Measurements from ENCODE around the gene HBS1L. TPM values are rescaled to one million over a fixed set of nuclear protein-coding genes. Genes with fewer than 3 reads are reported as not detected.

The HBS1L gene
- total RNA-seq, 1 donor from 2014 or later = 97.5 TPM

GRCh38 chr6:135046912-135047311 is 7.7 kb downstream of the HBS1L start:
- Histone ChIP-seq H3K27me3 (ENCODE audit: control insufficient read depth, insufficient read depth, low read length) (no peaks in the 10 kb centered on the region), H3K4me3 (ENCODE audit: low read depth, low read length) (no peak overlapping the region), H3K36me3 (ENCODE audit: control insufficient read depth, insufficient read depth, low read length) (no peaks in the 10 kb centered on the region)
- no peak for DNase-seq (ENCODE audit: low read depth)
- TF ChIP-seq CTCF (IDR thresholded peaks at IDR 0.05; ENCODE audit: insufficient read depth, low read length, poor library complexity, severe bottlenecking) = no peak

GRCh38 chr6:135044639-135045038 is 10.0 kb downstream of the HBS1L start:
- TF ChIP-seq CTCF (IDR thresholded peaks at IDR 0.05; ENCODE audit: insufficient read depth, low read length, poor library complexity, severe bottlenecking) = no peak
- Histone ChIP-seq H3K36me3 (ENCODE audit: control insufficient read depth, insufficient read depth, low read length) (no peaks in the 10 kb centered on the region), H3K4me3 (ENCODE audit: low read depth, low read length) (no peak overlapping the region), H3K27me3 (ENCODE audit: control insufficient read depth, insufficient read depth, low read length) (no peaks in the 10 kb centered on the region)
- no peak for DNase-seq (ENCODE audit: low read depth)

- no peak for TF ChIP-seq CTCF (IDR thresholded peaks at IDR 0.05; ENCODE audit: insufficient read depth, low read length, poor library complexity, severe bottlenecking)
- no peaks in the 10 kb centered on the region for H3K27me3 ChIP-seq (ENCODE audit: control insufficient read depth, insufficient read depth, low read length)
- H3K36me3 ChIP-seq (ENCODE audit: control insufficient read depth, insufficient read depth, low read length) = no peaks in the 10 kb centered on the region
- no peak for DNase-seq (ENCODE audit: low read depth)
- H3K4me3 ChIP-seq (ENCODE audit: low read depth, low read length) = no peak overlapping the region
These were observed 10.8 kb downstream of the HBS1L start for GRCh38 chr6:135043846-135044245.

GRCh38 chr6:135043364-135043763 is 11.3 kb downstream of the HBS1L start:
- no peak for DNase-seq (ENCODE audit: low read depth)
- H3K27me3 ChIP-seq (ENCODE audit: control insufficient read depth, insufficient read depth, low read length) = no peaks in the 10 kb centered on the region
- no peaks in the 10 kb centered on the region for H3K36me3 ChIP-seq (ENCODE audit: control insufficient read depth, insufficient read depth, low read length)
- no peak for TF ChIP-seq CTCF (IDR thresholded peaks at IDR 0.05; ENCODE audit: insufficient read depth, low read length, poor library complexity, severe bottlenecking)
- H3K4me3 ChIP-seq (ENCODE audit: low read depth, low read length) = no peak overlapping the region

- no peaks in the 10 kb centered on the region for H3K27me3 ChIP-seq (ENCODE audit: control insufficient read depth, insufficient read depth, low read length)
- H3K36me3 ChIP-seq (ENCODE audit: control insufficient read depth, insufficient read depth, low read length) = no peaks in the 10 kb centered on the region
- H3K4me3 ChIP-seq (ENCODE audit: low read depth, low read length) = no peak overlapping the region
- no peak for DNase-seq (ENCODE audit: low read depth)
- TF ChIP-seq CTCF (IDR thresholded peaks at IDR 0.05; ENCODE audit: insufficient read depth, low read length, poor library complexity, severe bottlenecking) = no peak
These were observed 16.3 kb downstream of the HBS1L start for GRCh38 chr6:135038335-135038734.

GRCh38 chr6:135037541-135037940 is 17.1 kb downstream of the HBS1L start:
- no peak overlapping the region for H3K4me3 ChIP-seq (ENCODE audit: low read depth, low read length)
- TF ChIP-seq CTCF (IDR thresholded peaks at IDR 0.05; ENCODE audit: insufficient read depth, low read length, poor library complexity, severe bottlenecking) = no peak
- H3K27me3 ChIP-seq (ENCODE audit: control insufficient read depth, insufficient read depth, low read length) = no peaks in the 10 kb centered on the region
- no peak for DNase-seq (ENCODE audit: low read depth)
- H3K36me3 ChIP-seq (ENCODE audit: control insufficient read depth, insufficient read depth, low read length) = no peaks in the 10 kb centered on the region
